Keratinocyte (primary cell): Measurements from ENCODE around the gene C6orf47. TPM values are rescaled to one million over a fixed set of nuclear protein-coding genes. Genes with fewer than 3 reads are reported as not detected.

Source experiments
- DNase-seq: peaks from one replicate; pipeline ENCODE4 v3.0.0-alpha.2; 2011; ENCODE audit warnings: low read depth, missing footprints, low spot score
- FAIRE-seq: peaks from 2 replicates; lab custom pipeline; 2011; peaks lifted over from hg19 to GRCh38; lab: Jason Lieb, UNC
- H2AFZ ChIP-seq: 2 replicates; pipeline ENCODE4 v1.6.0; 2012; ENCODE audit warnings: low read length, control low read depth, inconsistent platforms; ENCODE audit not compliant: control insufficient read depth
- H3K27ac ChIP-seq: 2 replicates; pipeline ENCODE4 v1.5.1; 2011; ENCODE audit warnings: low read length; ENCODE audit not compliant: control insufficient read depth, insufficient read depth
- H3K27me3 ChIP-seq: 3 replicates; pipeline ENCODE4 v1.6.0; 2011; ENCODE audit warnings: low read length; ENCODE audit not compliant: control insufficient read depth, insufficient read depth; ENCODE audit errors: extremely low read depth
- H3K36me3 ChIP-seq, 2 experiments: 2 replicates in 1 of 2; 3 replicates in 1 of 2; pipeline ENCODE4 v1.5.1; 2011; ENCODE audit warnings: low read length in 2 of 2, mild to moderate bottlenecking in 1 of 2; ENCODE audit not compliant: control insufficient read depth in 2 of 2, insufficient read depth in 2 of 2; ENCODE audit errors: extremely low read depth in 1 of 2
- H3K4me1 ChIP-seq: 3 replicates; pipeline ENCODE4 v1.5.1; 2011; ENCODE audit warnings: low read length; ENCODE audit not compliant: control insufficient read depth, insufficient read depth; ENCODE audit errors: extremely low read depth
- H3K4me2 ChIP-seq: 3 replicates; pipeline ENCODE4 v1.6.0; 2011; ENCODE audit warnings: low read depth, low read length; ENCODE audit not compliant: control insufficient read depth, insufficient read depth; ENCODE audit errors: extremely low read depth
- H3K4me3 ChIP-seq, 3 experiments: fragments of 200-600 bp in 1 of 3; sonication (generic) in 1 of 3; 2 replicates in 2 of 3; 3 replicates in 1 of 3; pipeline ENCODE4 v1.5.1; 2011 to 2016; ENCODE audit warnings: low read length in 3 of 3, mild to moderate bottlenecking in 3 of 3, control low read depth in 2 of 3, inconsistent platforms in 1 of 3, low read depth in 1 of 3, mixed read lengths in 1 of 3, mixed run types in 1 of 3, moderate library complexity in 1 of 3; ENCODE audit not compliant: control insufficient read depth in 2 of 3, insufficient read depth in 2 of 3; ENCODE audit errors: extremely low read depth in 1 of 3
- H3K79me2 ChIP-seq: 2 replicates; pipeline ENCODE4 v1.6.0; 2012; ENCODE audit warnings: low read length; ENCODE audit not compliant: control insufficient read depth, insufficient read depth
- H3K9ac ChIP-seq: 3 replicates; pipeline ENCODE4 v1.6.0; 2011; ENCODE audit warnings: low read length; ENCODE audit not compliant: control insufficient read depth, insufficient read depth; ENCODE audit errors: extremely low read depth
- H3K9me1 ChIP-seq: 3 replicates; pipeline ENCODE4 v1.6.0; 2011; ENCODE audit warnings: low read length; ENCODE audit not compliant: control insufficient read depth, insufficient read depth; ENCODE audit errors: extremely low read depth
- H3K9me3 ChIP-seq: 2 replicates; pipeline ENCODE4 v1.5.1; 2012; ENCODE audit warnings: low read depth, low read length; ENCODE audit not compliant: control insufficient read depth
- H4K20me1 ChIP-seq: 3 replicates; pipeline ENCODE4 v1.6.0; 2011; ENCODE audit warnings: low read length; ENCODE audit not compliant: control insufficient read depth, insufficient read depth; ENCODE audit errors: extremely low read depth
- EZH2 ChIP-seq: IDR thresholded peaks from one replicate; pipeline ENCODE4 v1.6.1; 2012; ENCODE audit warnings: inconsistent platforms, mild to moderate bottlenecking, low read length, moderate library complexity
- dilution Hi-C: fragments of 300-500 bp; cut with MboI; formaldehyde crosslinking; loops from one replicate; pipeline ENCODE4 v1.7.0; 2020; ENCODE audit warnings: low sequenced_read_pairs; ENCODE audit not compliant: extremely low pct_ligation_motif_present
- polyA plus RNA-seq, 5 experiments: library from polyadenylated mRNA; depleted of rRNA in 3 of 5; stranded (reverse) in 3 of 5; stranded (forward) in 1 of 5; unstranded in 1 of 5; fragments of >200 nt; gene quantifications; 1 replicate in 1 of 5; 2 replicates in 3 of 5; 3 replicates in 1 of 5; pipeline versions ENCODE4 v1.2.1 to v1.2.3, GENCODE V29; 2011 to 2012; ENCODE audit warnings: missing spikeins in 2 of 5, low read depth in 1 of 5, low replicate concordance in 1 of 5
- TF ChIP-seq, protein P1 (sequence below), 3 experiments: IDR thresholded peaks in 1 of 3; conservative IDR thresholded peaks in 1 of 3; optimal IDR thresholded peaks in 1 of 3; 2 replicates in 2 of 3; 3 replicates in 1 of 3; pipeline versions ENCODE3 to v1.5.1; 2011; ENCODE audit warnings: low read length in 3 of 3, mild to moderate bottlenecking in 3 of 3, moderate library complexity in 2 of 3, control low read depth in 1 of 3, inconsistent platforms in 1 of 3; ENCODE audit not compliant: insufficient read depth in 2 of 3; ENCODE audit errors: extremely low read depth in 1 of 3

Gene C6orf47
- polyA plus RNA-seq, 1 donor (not counting 4 experiments of a cell fraction or from before 2014, with no cell fraction given) = 7.9 TPM

DNA sequence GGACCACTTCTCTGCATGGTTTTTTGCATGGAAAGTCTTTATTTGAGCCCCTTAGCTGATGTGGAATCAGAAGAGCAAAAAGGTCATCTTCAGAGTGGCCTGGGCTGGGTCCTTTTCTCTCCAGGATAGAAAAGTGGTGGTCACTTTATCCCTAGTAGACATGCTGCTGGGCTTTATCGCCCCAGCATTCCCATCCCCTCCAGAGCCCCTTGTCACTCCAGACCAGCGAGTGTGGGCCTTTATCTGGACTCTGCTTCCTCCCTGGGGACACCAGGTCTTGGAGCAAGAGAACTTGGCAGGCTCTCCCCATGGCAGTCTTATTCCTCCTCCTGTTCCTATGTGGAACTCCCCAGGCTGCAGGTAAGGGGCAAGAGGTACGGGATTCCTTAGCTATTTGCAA, 46.0 kb upstream of the C6orf47 start, which contains the start of gene LY6G6F:
TSS of gene LY6G6F (plus strand) at position 268 of the 400 bp plus-strand sequence. CDS start at position 309, 41 bp downstream.
- FAIRE-seq = no peak
- Histone ChIP-seq H3K27ac (no peak within 1 kb of the TSS), H3K4me1 (peaks cover 16% of the 10 kb centered on the region), H3K4me2 (no peak within 1 kb of the TSS), H3K79me2 (peaks cover 11% of the 10 kb centered on the region), H3K9me3 (no peaks in the 10 kb centered on the region), H3K4me3 (no peak within 1 kb of the TSS), H3K9me1 (no peaks in the 10 kb centered on the region), H2AFZ (no peak within 1 kb of the TSS), H3K27me3 (no peaks in the 10 kb centered on the region), H3K9ac (no peak within 1 kb of the TSS), H4K20me1 (no peaks in the 10 kb centered on the region), H3K36me3 (no peaks in the 10 kb centered on the region)
- dilution Hi-C loops = no loop called here
- DNase-seq = no peak
- no peak for TF ChIP-seq EZH2
- TF ChIP-seq, protein P1, sequence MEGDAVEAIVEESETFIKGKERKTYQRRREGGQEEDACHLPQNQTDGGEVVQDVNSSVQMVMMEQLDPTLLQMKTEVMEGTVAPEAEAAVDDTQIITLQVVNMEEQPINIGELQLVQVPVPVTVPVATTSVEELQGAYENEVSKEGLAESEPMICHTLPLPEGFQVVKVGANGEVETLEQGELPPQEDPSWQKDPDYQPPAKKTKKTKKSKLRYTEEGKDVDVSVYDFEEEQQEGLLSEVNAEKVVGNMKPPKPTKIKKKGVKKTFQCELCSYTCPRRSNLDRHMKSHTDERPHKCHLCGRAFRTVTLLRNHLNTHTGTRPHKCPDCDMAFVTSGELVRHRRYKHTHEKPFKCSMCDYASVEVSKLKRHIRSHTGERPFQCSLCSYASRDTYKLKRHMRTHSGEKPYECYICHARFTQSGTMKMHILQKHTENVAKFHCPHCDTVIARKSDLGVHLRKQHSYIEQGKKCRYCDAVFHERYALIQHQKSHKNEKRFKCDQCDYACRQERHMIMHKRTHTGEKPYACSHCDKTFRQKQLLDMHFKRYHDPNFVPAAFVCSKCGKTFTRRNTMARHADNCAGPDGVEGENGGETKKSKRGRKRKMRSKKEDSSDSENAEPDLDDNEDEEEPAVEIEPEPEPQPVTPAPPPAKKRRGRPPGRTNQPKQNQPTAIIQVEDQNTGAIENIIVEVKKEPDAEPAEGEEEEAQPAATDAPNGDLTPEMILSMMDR (optimal IDR thresholded peaks at IDR 0.05 in 1 of 3, IDR thresholded peaks at IDR 0.05 in 1 of 3, conservative IDR thresholded peaks at IDR 0.05 in 1 of 3; ENCODE audit: extremely low read depth in 1 of 3, insufficient read depth in 2 of 3, low read length in 3 of 3) = no peak

DNA sequence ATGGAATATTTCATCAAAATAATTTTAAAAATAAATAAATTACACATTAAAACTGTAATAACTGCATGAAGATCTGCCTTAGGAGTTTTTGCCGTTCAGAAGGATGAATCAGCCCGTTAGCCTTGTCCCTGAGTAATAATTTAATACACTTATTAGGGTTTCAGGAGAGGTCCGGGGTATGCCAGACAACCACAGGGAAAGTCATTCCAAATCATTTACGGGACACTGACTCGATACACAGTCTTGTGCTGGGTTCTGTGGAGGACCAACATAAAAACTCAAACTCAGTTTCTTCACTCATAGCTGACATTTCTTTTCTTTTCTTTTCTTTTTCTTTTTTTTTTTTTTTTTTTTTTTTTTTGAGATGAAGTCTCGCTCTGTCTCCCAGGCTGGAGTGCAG, 45.4 kb upstream of the C6orf47 start:
- Histone ChIP-seq H3K79me2 (peaks cover 17% of the 10 kb centered on the region), H3K9me3 (no peaks in the 10 kb centered on the region), H3K9ac (no peak overlapping the region), H3K4me2 (no peak overlapping the region), H3K9me1 (no peaks in the 10 kb centered on the region), H3K4me1 (peaks cover 11% of the 10 kb centered on the region), H3K4me3 (no peak overlapping the region), H2AFZ (no peak overlapping the region), H3K27me3 (no peaks in the 10 kb centered on the region), H3K36me3 (no peaks in the 10 kb centered on the region), H4K20me1 (no peaks in the 10 kb centered on the region), H3K27ac (no peak overlapping the region)
- dilution Hi-C loops = no loop called here
- no peak for TF ChIP-seq EZH2
- TF ChIP-seq, protein P1 (optimal IDR thresholded peaks at IDR 0.05 in 1 of 3, IDR thresholded peaks at IDR 0.05 in 1 of 3, conservative IDR thresholded peaks at IDR 0.05 in 1 of 3; ENCODE audit: extremely low read depth in 1 of 3, insufficient read depth in 2 of 3, low read length in 3 of 3) = no peak
- no peak for FAIRE-seq
- DNase-seq = no peak
